Astrocyte (in vitro differentiated cells and primary cell): ENCODE results near the gene LRP1B. TPM values are rescaled to one million over a fixed set of nuclear protein-coding genes. Genes with fewer than 3 reads are reported as not detected.

Experiments used
- DNase-seq: peaks from one replicate; pipeline ENCODE4 v3.0.0-alpha.2; 2010; ENCODE audit warnings: low read depth
- FAIRE-seq: peaks from 2 replicates; lab custom pipeline; 2011; peaks lifted over from hg19 to GRCh38; lab: Jason Lieb, UNC
- H2AFZ ChIP-seq: 2 replicates; pipeline ENCODE4 v1.6.0; 2012; ENCODE audit warnings: low read depth, low read length, inconsistent platforms
- H3K27ac ChIP-seq: 2 replicates; pipeline ENCODE4 v1.5.1; 2011; ENCODE audit warnings: low read depth, low read length, inconsistent platforms
- H3K27me3 ChIP-seq: 2 replicates; pipeline ENCODE4 v1.6.0; 2011; ENCODE audit warnings: low read length, inconsistent platforms; ENCODE audit not compliant: insufficient read depth
- H3K36me3 ChIP-seq: 2 replicates; pipeline ENCODE4 v1.5.1; 2011; ENCODE audit warnings: low read length, inconsistent platforms; ENCODE audit not compliant: insufficient read depth
- H3K4me1 ChIP-seq: 2 replicates; pipeline ENCODE4 v1.5.1; 2011; ENCODE audit warnings: low read length, inconsistent platforms; ENCODE audit not compliant: insufficient read depth
- H3K4me2 ChIP-seq: 2 replicates; pipeline ENCODE4 v1.6.0; 2012; ENCODE audit warnings: low read length, inconsistent platforms
- H3K4me3 ChIP-seq: 2 replicates; pipeline ENCODE4 v1.5.1; 2011; ENCODE audit warnings: low read depth, mild to moderate bottlenecking, low read length, inconsistent platforms; ENCODE audit not compliant: insufficient read depth
- H3K79me2 ChIP-seq: 2 replicates; pipeline ENCODE4 v1.6.0; 2012; ENCODE audit warnings: mild to moderate bottlenecking, low read length, inconsistent platforms; ENCODE audit not compliant: insufficient read depth
- H3K9ac ChIP-seq: 2 replicates; pipeline ENCODE4 v1.6.0; 2012; ENCODE audit warnings: mild to moderate bottlenecking, low read length, inconsistent platforms
- H3K9me3 ChIP-seq: 2 replicates; pipeline ENCODE4 v1.5.1; 2012; ENCODE audit warnings: low read depth, mild to moderate bottlenecking, low read length, inconsistent platforms; ENCODE audit not compliant: insufficient read depth
- H4K20me1 ChIP-seq: 2 replicates; pipeline ENCODE4 v1.6.0; 2012; ENCODE audit warnings: low read length, inconsistent platforms; ENCODE audit not compliant: insufficient read depth
- H3K27ac Mint-ChIP-seq: one replicate; pipeline ENCODE4 v1.8.0; 2021; ENCODE audit warnings: mild to moderate bottlenecking, mixed read lengths; ENCODE audit not compliant: unreplicated experiment
- H3K27me3 Mint-ChIP-seq: one replicate; pipeline ENCODE4 v1.8.0; 2021; ENCODE audit warnings: low read depth, mixed read lengths; ENCODE audit not compliant: unreplicated experiment
- H3K36me3 Mint-ChIP-seq: one replicate; pipeline ENCODE4 v1.8.0; 2021; ENCODE audit warnings: low read depth, mixed read lengths; ENCODE audit not compliant: unreplicated experiment
- H3K4me1 Mint-ChIP-seq: one replicate; pipeline ENCODE4 v1.8.0; 2021; ENCODE audit warnings: low read depth, mixed read lengths; ENCODE audit not compliant: unreplicated experiment
- H3K4me3 Mint-ChIP-seq: one replicate; pipeline ENCODE4 v1.8.0; 2021; ENCODE audit warnings: mild to moderate bottlenecking, moderate library complexity, mixed read lengths; ENCODE audit not compliant: unreplicated experiment
- H3K9me3 Mint-ChIP-seq: one replicate; pipeline ENCODE4 v1.8.0; 2021; ENCODE audit warnings: mild to moderate bottlenecking, mixed read lengths; ENCODE audit not compliant: unreplicated experiment
- CTCF ChIP-seq: IDR thresholded peaks from 2 replicates; pipeline ENCODE4 v1.5.1; 2011; ENCODE audit warnings: low read depth, mild to moderate bottlenecking, inconsistent platforms, low read length, moderate library complexity; ENCODE audit not compliant: insufficient read depth
- EZH2 ChIP-seq: IDR thresholded peaks from 2 replicates; pipeline ENCODE4 v1.6.1; 2012; ENCODE audit warnings: mild to moderate bottlenecking, low read length, inconsistent platforms; ENCODE audit not compliant: insufficient read depth
- total RNA-seq: library from RNA; stranded (reverse); gene quantifications from 2 replicates; pipeline ENCODE4 v1.2.1, GENCODE V29; 2021

LRP1B gene
- total RNA-seq, 1 donor from 2014 or later: 1.5 TPM

- H3K4me3 ChIP-seq: no peak overlapping the region
- DNase-seq: no peak
- H3K9me3 ChIP-seq: no peaks in the 10 kb centered on the region
- no peak overlapping the region for H3K27ac Mint-ChIP-seq
- no peak overlapping the region for H3K4me2 ChIP-seq
- H3K79me2 ChIP-seq: no peaks in the 10 kb centered on the region
- H3K27ac ChIP-seq: no peak overlapping the region
- H4K20me1 ChIP-seq: no peaks in the 10 kb centered on the region
- FAIRE-seq: no peak
- H3K27me3 ChIP-seq: no peaks in the 10 kb centered on the region
- TF ChIP-seq CTCF (no peak), EZH2 (no peak)
- no peaks in the 10 kb centered on the region for H3K4me1 ChIP-seq
- no peak overlapping the region for H3K4me3 Mint-ChIP-seq
- H3K36me3 Mint-ChIP-seq: no peaks in the 10 kb centered on the region
- H3K9me3 Mint-ChIP-seq: no peaks in the 10 kb centered on the region
- no peaks in the 10 kb centered on the region for H3K36me3 ChIP-seq
- no peaks in the 10 kb centered on the region for H3K4me1 Mint-ChIP-seq
- H2AFZ ChIP-seq: no peak overlapping the region
- no peak overlapping the region for H3K9ac ChIP-seq
- no peaks in the 10 kb centered on the region for H3K27me3 Mint-ChIP-seq
Observed at GRCh38 chr2:140203347-140203746, 1927.5 kb downstream of the LRP1B start.

DNA sequence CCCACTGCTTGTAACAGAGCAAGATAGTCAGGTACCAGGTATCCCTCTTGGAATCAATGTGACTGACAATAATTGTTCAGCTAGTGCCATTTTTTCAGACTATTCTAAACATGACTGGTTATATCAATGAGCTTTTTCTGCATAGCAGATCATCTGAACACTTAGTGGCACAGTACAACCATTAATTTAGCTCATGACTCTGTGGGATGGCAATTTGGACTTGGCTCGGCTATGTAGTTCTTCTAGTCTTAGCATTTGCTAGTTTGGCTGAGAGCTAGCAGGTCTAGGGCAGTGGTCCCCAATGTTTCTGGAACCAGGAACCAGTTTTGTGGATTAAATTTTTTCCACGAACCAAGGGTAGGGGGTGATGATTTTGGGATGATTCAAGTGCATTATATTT lies 1929.2 kb downstream of the LRP1B start:
- H3K27ac ChIP-seq: no peak overlapping the region
- Mint-ChIP-seq H3K36me3 (no peaks in the 10 kb centered on the region), H3K9me3 (no peaks in the 10 kb centered on the region), H3K4me1 (no peaks in the 10 kb centered on the region), H3K27me3 (no peaks in the 10 kb centered on the region), H3K27ac (no peak overlapping the region), H3K4me3 (no peak overlapping the region)
- no peaks in the 10 kb centered on the region for H3K4me1 ChIP-seq
- no peak for TF ChIP-seq EZH2
- TF ChIP-seq CTCF: no peak
- no peaks in the 10 kb centered on the region for H3K9me3 ChIP-seq
- no peak overlapping the region for H3K4me3 ChIP-seq
- H3K79me2 ChIP-seq: no peaks in the 10 kb centered on the region
- no peaks in the 10 kb centered on the region for H4K20me1 ChIP-seq
- no peaks in the 10 kb centered on the region for H3K27me3 ChIP-seq
- H2AFZ ChIP-seq: no peak overlapping the region
- no peak overlapping the region for H3K9ac ChIP-seq
- FAIRE-seq: no peak
- no peak overlapping the region for H3K4me2 ChIP-seq
- DNase-seq: no peak
- no peaks in the 10 kb centered on the region for H3K36me3 ChIP-seq

GRCh38 chr2:140200764-140201163 lies 1930.1 kb downstream of the LRP1B start:
- H3K27ac Mint-ChIP-seq: no peak overlapping the region
- Histone ChIP-seq H3K9me3 (no peaks in the 10 kb centered on the region), H3K27me3 (no peaks in the 10 kb centered on the region), H3K4me3 (no peak overlapping the region), H3K9ac (no peak overlapping the region), H3K79me2 (no peaks in the 10 kb centered on the region), H2AFZ (no peak overlapping the region), H3K4me2 (no peak overlapping the region), H3K27ac (no peak overlapping the region), H3K36me3 (no peaks in the 10 kb centered on the region), H4K20me1 (no peaks in the 10 kb centered on the region), H3K4me1 (no peaks in the 10 kb centered on the region)
- no peaks in the 10 kb centered on the region for H3K36me3 Mint-ChIP-seq
- FAIRE-seq (no peak), DNase-seq (no peak)
- H3K4me3 Mint-ChIP-seq: no peak overlapping the region
- no peak for TF ChIP-seq CTCF
- no peak for TF ChIP-seq EZH2
- H3K27me3 Mint-ChIP-seq: no peaks in the 10 kb centered on the region
- H3K9me3 Mint-ChIP-seq: no peaks in the 10 kb centered on the region
- no peaks in the 10 kb centered on the region for H3K4me1 Mint-ChIP-seq
